ENCODE data around the gene YY1.

GRCh38 chr14:100325958-100326357 is 87.0 kb downstream of the YY1 start:
- TF ChIP-seq CTCF (IDR thresholded peaks at IDR 0.05; ENCODE audit: poor library complexity): no peak
- TF ChIP-seq EZH2 (IDR thresholded peaks at IDR 0.05; ENCODE audit: borderline replicate concordance): no peak
- no peak for TF ChIP-seq EZH2phosphoT487 (IDR thresholded peaks at IDR 0.05; ENCODE audit: low read depth, severe bottlenecking, unreplicated experiment)
